Hematopoietic multipotent progenitor cell treated with erythropoietin and hydrocortisone succinate and interleukin-3 and kit ligand, for 15 days (in vitro differentiated cells): Measurements from ENCODE around the gene JAKMIP1.

Source experiments
- DNase-seq: peaks from one replicate; pipeline ENCODE4 v3.0.0-alpha.2; 2015; ENCODE audit warnings: low spot score

The JAKMIP1 gene

GRCh38 chr4:6042293-6043063 is 157.9 kb downstream of the JAKMIP1 start:
- DNase-seq = no peak

- DNase-seq = no peak
These were observed 158.5 kb downstream of the JAKMIP1 start for GRCh38 chr4:6041800-6042199.

GRCh38 chr4:6038711-6039110 is 161.6 kb downstream of the JAKMIP1 start:
- no peak for DNase-seq

GRCh38 chr4:6035786-6036185 is 164.6 kb downstream of the JAKMIP1 start:
- DNase-seq = no peak

- no peak for DNase-seq
These were observed 167.0 kb downstream of the JAKMIP1 start for GRCh38 chr4:6033381-6033780.

GRCh38 chr4:6032249-6033244 is 167.8 kb downstream of the JAKMIP1 start:
- DNase-seq = peak; percentile 20

- DNase-seq = no peak
These were observed 168.5 kb downstream of the JAKMIP1 start for GRCh38 chr4:6031846-6032245.

GRCh38 chr4:6030679-6031078 is 169.7 kb downstream of the JAKMIP1 start:
- DNase-seq = no peak

- DNase-seq = no peak
These were observed 171.1 kb downstream of the JAKMIP1 start for GRCh38 chr4:6029254-6029653.

- no peak for DNase-seq
These were observed 172.2 kb downstream of the JAKMIP1 start for GRCh38 chr4:6028168-6028567.

GRCh38 chr4:6027392-6027791 is 173.0 kb downstream of the JAKMIP1 start:
- no peak for DNase-seq

- DNase-seq = no peak
These were observed 175.9 kb downstream of the JAKMIP1 start for GRCh38 chr4:6024313-6024960.

- DNase-seq = no peak
These were observed 176.6 kb downstream of the JAKMIP1 start for GRCh38 chr4:6023731-6024130.

GRCh38 chr4:6022607-6023288 is 177.6 kb downstream of the JAKMIP1 start:
- DNase-seq = no peak

GRCh38 chr4:6021831-6022606 is 178.3 kb downstream of the JAKMIP1 start:
- no peak for DNase-seq

GRCh38 chr4:6020613-6021012 is 179.7 kb downstream of the JAKMIP1 start:
- no peak for DNase-seq

- peak; percentile 59 for DNase-seq
These were observed 180.8 kb downstream of the JAKMIP1 start for GRCh38 chr4:6019316-6020263.

- DNase-seq = no peak
These were observed 182.0 kb downstream of the JAKMIP1 start, which contains the start of gene C4orf50 for GRCh38 chr4:6018331-6018730. Gene C4orf50 (minus strand): TSS chr4:6018431.

GRCh38 chr4:6017800-6018199 is 182.5 kb downstream of the JAKMIP1 start:
- DNase-seq = no peak

- DNase-seq = no peak
These were observed 183.3 kb downstream of the JAKMIP1 start for GRCh38 chr4:6017030-6017429.
